AG04450 (cell line): ENCODE measurements around the gene OSBPL3. TPM values are rescaled to one million over a fixed set of nuclear protein-coding genes. Genes with fewer than 3 reads are reported as not detected.

Experiments
- CTCF ChIA-PET: fragments of 300-600, 350-600 bp; formaldehyde crosslinking; extraction: SDS; loops from one replicate; lab custom pipeline; 2022; ENCODE audit warnings: antibody characterized with exemption, inconsistent platforms; lab: Charles Lee
- POLR2A ChIA-PET: fragments of 350-600 bp; formaldehyde crosslinking; extraction: SDS; loops from one replicate; lab custom pipeline; 2021; ENCODE audit warnings: antibody characterized with exemption, inconsistent platforms; lab: Yijun Ruan, JAX
- DNase-seq: peaks from one replicate; pipeline ENCODE4 v3.0.0-alpha.2; 2011; ENCODE audit warnings: low read depth, low spot score
- H3K27ac ChIP-seq: one replicate; pipeline ENCODE4 v1.5.1; 2012; ENCODE audit warnings: low read depth, low read length, control low read depth
- H3K27me3 ChIP-seq: one replicate; pipeline ENCODE4 v1.6.0; 2012; ENCODE audit warnings: low read length; ENCODE audit not compliant: control insufficient read depth, insufficient read depth
- H3K4me3 ChIP-seq: 2 replicates; pipeline ENCODE4 v1.5.1; 2011; ENCODE audit warnings: mild to moderate bottlenecking, low read depth, low read length, control low read depth
- H3K9me3 ChIP-seq: 2 replicates; pipeline ENCODE4 v1.5.1; 2012; ENCODE audit warnings: low read length; ENCODE audit not compliant: control insufficient read depth, insufficient read depth
- CTCF ChIP-seq: IDR thresholded peaks from 2 replicates; pipeline ENCODE4 v1.5.1; 2011; ENCODE audit warnings: low read depth, low read length, control low read depth, inconsistent platforms
- polyA plus RNA-seq: library from polyadenylated mRNA; depleted of rRNA; stranded (reverse); fragments of >200 nt; gene quantifications from 2 replicates; pipeline ENCODE4 v1.2.3, GENCODE V29; 2011

The OSBPL3 gene
- polyA plus RNA-seq, 1 experiment: 37.8 TPM

- no peak for DNase-seq
- H3K9me3 ChIP-seq: no peaks in the 10 kb centered on the region
- no peak overlapping the region for H3K4me3 ChIP-seq
- TF ChIP-seq CTCF: no peak
- ChIA-PET CTCF (no interaction called here), POLR2A (no interaction called here)
- H3K27me3 ChIP-seq: no peaks in the 10 kb centered on the region
- no peak overlapping the region for H3K27ac ChIP-seq
These were observed 131.1 kb downstream of the OSBPL3 start for GRCh38 chr7:24848878-24849277.

- no peak for DNase-seq
- ChIA-PET CTCF (interaction anchor here (0.7 kb wide), 1 partner anchor 35 kb away, joined by 4 read pairs; no protein-coding TSS in a partner anchor), POLR2A (interaction anchor here (0.7 kb wide), 1 partner anchor 14 kb away, joined by 3 read pairs; no protein-coding TSS in a partner anchor)
- no peaks in the 10 kb centered on the region for H3K9me3 ChIP-seq
- no peak overlapping the region for H3K4me3 ChIP-seq
- TF ChIP-seq CTCF: no peak
- H3K27me3 ChIP-seq: no peaks in the 10 kb centered on the region
- H3K27ac ChIP-seq: no peak overlapping the region
These were observed 132.2 kb downstream of the OSBPL3 start for GRCh38 chr7:24847754-24848153.

GRCh38 chr7:24843821-24844434 is 136.1 kb downstream of the OSBPL3 start:
- ChIA-PET POLR2A (no interaction called here), CTCF (interaction anchor here (1.8 to 2.4 kb wide), 3 partner anchors 32 to 255 kb away, joined by 5 to 9 read pairs (median 7); no protein-coding TSS in a partner anchor)
- Histone ChIP-seq H3K4me3 (no peak overlapping the region), H3K27ac (no peak overlapping the region), H3K27me3 (no peaks in the 10 kb centered on the region), H3K9me3 (no peaks in the 10 kb centered on the region)
- no peak for DNase-seq
- no peak for TF ChIP-seq CTCF

GRCh38 chr7:24842449-24843241 is 137.3 kb downstream of the OSBPL3 start:
- Histone ChIP-seq H3K4me3 (no peak overlapping the region), H3K9me3 (no peaks in the 10 kb centered on the region), H3K27me3 (no peaks in the 10 kb centered on the region), H3K27ac (no peak overlapping the region)
- ChIA-PET POLR2A (interaction anchor here (0.5 to 0.8 kb wide), 2 partner anchors 118 to 137 kb away, joined by 3 read pairs; partner anchors contain the start of gene OSBPL3), CTCF (interaction anchor here (1.0 kb wide), 1 partner anchor 30 kb away, joined by 9 read pairs; no protein-coding TSS in a partner anchor)
- DNase-seq: no peak
- TF ChIP-seq CTCF: no peak
